PFSK-1 (cell line): ENCODE data around the gene COLEC12.

Experiments used
- FOXP2 ChIP-seq: optimal IDR thresholded peaks from 2 replicates; pipeline ENCODE3; 2011; ENCODE audit warnings: borderline replicate concordance, control low read depth, inconsistent platforms; ENCODE audit not compliant: insufficient read depth; ENCODE audit errors: extremely low read length, extremely low read depth
- POLR2AphosphoS5 ChIP-seq: IDR thresholded peaks from 2 replicates; pipeline ENCODE4 v1.6.1; 2012; ENCODE audit warnings: low read depth, mild to moderate bottlenecking, control low read depth, low read length, moderate library complexity
- REST ChIP-seq, 2 experiments: IDR thresholded peaks; 2 replicates each; pipeline versions ENCODE4 v1.6.1 to v1.8.0; 2011 to 2012; ENCODE audit warnings: low read depth in 2 of 2, low read length in 2 of 2, control low read depth in 1 of 2, inconsistent platforms in 1 of 2, mild to moderate bottlenecking in 1 of 2, moderate library complexity in 1 of 2; ENCODE audit not compliant: insufficient read depth in 1 of 2
- SIN3A ChIP-seq: IDR thresholded peaks from 2 replicates; pipeline ENCODE4 v1.6.1; 2012; ENCODE audit warnings: mild to moderate bottlenecking, low read length, moderate library complexity, borderline replicate concordance; ENCODE audit not compliant: insufficient read depth
- TAF1 ChIP-seq: IDR thresholded peaks from 2 replicates; pipeline ENCODE4 v1.6.1; 2012; ENCODE audit warnings: low read length, control low read depth, borderline replicate concordance; ENCODE audit not compliant: insufficient read depth

COLEC12 gene

GRCh38 chr18:340044-340443 lies 160.5 kb downstream of the COLEC12 start:
- no peak for TF ChIP-seq SIN3A

- TF ChIP-seq SIN3A = no peak
- TF ChIP-seq TAF1 = no peak
- no peak for TF ChIP-seq POLR2AphosphoS5
- TF ChIP-seq REST (IDR thresholded peaks at IDR 0.05; ENCODE audit: insufficient read depth in 1 of 2, low read depth in 2 of 2, low read length in 2 of 2) = no peak
- no peak for TF ChIP-seq FOXP2
These were observed 161.3 kb downstream of the COLEC12 start for GRCh38 chr18:339200-339599.

GRCh38 chr18:336713-337112 lies 163.8 kb downstream of the COLEC12 start:
- TF ChIP-seq FOXP2 (no peak), SIN3A (no peak), POLR2AphosphoS5 (no peak), REST (IDR thresholded peaks at IDR 0.05; ENCODE audit: insufficient read depth in 1 of 2, low read depth in 2 of 2, low read length in 2 of 2) (no peak), TAF1 (no peak)

- TF ChIP-seq FOXP2 (no peak), REST (IDR thresholded peaks at IDR 0.05; ENCODE audit: insufficient read depth in 1 of 2, low read depth in 2 of 2, low read length in 2 of 2) (no peak), SIN3A (no peak)
These were observed 164.8 kb downstream of the COLEC12 start for GRCh38 chr18:335733-336132.

- TF ChIP-seq REST (IDR thresholded peaks at IDR 0.05; ENCODE audit: insufficient read depth in 1 of 2, low read depth in 2 of 2, low read length in 2 of 2) = no peak
These were observed 165.8 kb downstream of the COLEC12 start for GRCh38 chr18:334575-335132.
